Measurements from ENCODE around the gene ADIPOR2. TPM values are rescaled to one million over a fixed set of nuclear protein-coding genes. Genes with fewer than 3 reads are reported as not detected.
"Not testable (repeated sequence)": the region's sequence is repeated elsewhere in the genome, so short reads cannot be mapped to it uniquely, and the experiment has no call there.

Gene ADIPOR2
- polyA plus RNA-seq, 1 experiment: 17.5 TPM

DNA sequence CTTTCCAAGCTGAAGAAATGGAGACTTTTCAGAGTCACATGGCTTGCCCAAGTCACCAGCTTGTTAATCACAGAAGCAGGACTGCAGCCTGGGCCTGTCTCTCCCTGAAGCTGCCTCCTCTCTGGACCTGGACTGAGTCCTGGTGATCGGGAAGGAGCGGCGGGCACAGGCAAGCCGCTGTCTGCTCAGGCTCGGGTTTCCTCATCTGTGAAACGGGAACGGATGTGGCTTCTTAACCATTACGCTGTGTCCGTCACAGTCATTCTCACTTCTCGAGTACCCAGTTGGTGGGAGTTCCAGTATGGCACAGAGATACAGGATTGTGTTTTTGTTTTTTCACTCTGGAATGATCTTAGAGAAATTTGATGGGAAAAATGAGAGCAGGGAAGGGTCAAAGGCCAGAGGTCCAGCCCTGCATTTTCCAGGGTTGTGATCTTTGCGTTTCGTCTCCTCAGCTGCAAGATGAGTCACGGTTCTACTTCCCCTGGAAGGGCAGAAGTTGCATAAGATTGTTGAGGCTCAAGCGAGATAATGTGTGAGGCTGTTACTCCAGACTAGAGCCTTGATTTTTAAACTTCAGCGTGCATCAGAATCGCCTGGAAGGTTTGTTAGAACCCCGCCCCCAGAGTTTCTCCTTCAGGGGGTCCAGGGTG is 121.9 kb downstream of the ADIPOR2 start:
- ChIA-PET POLR2A (no interaction called here), CTCF (interaction anchor here (1.3 to 2.2 kb wide), 2 partner anchors 14 to 16 kb away, joined by 3 to 4 read pairs; no protein-coding TSS in a partner anchor)
- Histone ChIP-seq H3K36me3 (ENCODE audit: control insufficient read depth, insufficient read depth, low read length) (no peaks in the 10 kb centered on the region), H3K4me3 (ENCODE audit: low read depth, low read length) (no peak overlapping the region), H3K27me3 (ENCODE audit: control insufficient read depth, insufficient read depth, low read length) (peaks cover 15% of the 10 kb centered on the region)
- DNase-seq (ENCODE audit: low read depth): no peak
- TF ChIP-seq, protein P1, sequence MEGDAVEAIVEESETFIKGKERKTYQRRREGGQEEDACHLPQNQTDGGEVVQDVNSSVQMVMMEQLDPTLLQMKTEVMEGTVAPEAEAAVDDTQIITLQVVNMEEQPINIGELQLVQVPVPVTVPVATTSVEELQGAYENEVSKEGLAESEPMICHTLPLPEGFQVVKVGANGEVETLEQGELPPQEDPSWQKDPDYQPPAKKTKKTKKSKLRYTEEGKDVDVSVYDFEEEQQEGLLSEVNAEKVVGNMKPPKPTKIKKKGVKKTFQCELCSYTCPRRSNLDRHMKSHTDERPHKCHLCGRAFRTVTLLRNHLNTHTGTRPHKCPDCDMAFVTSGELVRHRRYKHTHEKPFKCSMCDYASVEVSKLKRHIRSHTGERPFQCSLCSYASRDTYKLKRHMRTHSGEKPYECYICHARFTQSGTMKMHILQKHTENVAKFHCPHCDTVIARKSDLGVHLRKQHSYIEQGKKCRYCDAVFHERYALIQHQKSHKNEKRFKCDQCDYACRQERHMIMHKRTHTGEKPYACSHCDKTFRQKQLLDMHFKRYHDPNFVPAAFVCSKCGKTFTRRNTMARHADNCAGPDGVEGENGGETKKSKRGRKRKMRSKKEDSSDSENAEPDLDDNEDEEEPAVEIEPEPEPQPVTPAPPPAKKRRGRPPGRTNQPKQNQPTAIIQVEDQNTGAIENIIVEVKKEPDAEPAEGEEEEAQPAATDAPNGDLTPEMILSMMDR (IDR thresholded peaks at IDR 0.05; ENCODE audit: insufficient read depth, low read depth, low read length): no peak

DNA sequence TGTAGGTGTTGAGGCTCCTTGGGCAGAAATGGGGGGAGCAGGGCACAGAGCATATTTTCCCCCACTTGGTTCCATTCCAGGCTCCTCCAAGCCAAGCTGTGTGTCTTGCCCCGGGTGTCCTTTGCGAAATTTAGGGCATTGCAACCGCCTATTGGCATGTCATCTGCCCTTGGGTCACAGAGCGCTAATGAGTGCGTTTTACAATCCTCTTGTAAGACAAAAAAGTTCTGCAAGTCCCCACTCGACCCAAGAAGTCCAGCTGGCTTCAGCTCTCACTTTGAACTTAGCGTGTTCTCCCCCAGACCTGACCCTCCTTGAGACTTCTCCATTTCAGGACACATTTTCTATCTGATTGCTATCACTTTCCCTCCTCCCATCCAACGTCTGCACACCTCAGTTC is 123.4 kb downstream of the ADIPOR2 start:
- TF ChIP-seq, protein P1 (IDR thresholded peaks at IDR 0.05; ENCODE audit: insufficient read depth, low read depth, low read length): no peak
- ChIA-PET POLR2A (no interaction called here), CTCF (interaction anchor here (1.3 to 1.5 kb wide), 3 partner anchors 9 to 161 kb away, joined by 3 to 5 read pairs (median 3); no protein-coding TSS in a partner anchor)
- H3K4me3 ChIP-seq (ENCODE audit: low read depth, low read length): no peak overlapping the region
- no peak for DNase-seq (ENCODE audit: low read depth)
- no peaks in the 10 kb centered on the region for H3K36me3 ChIP-seq (ENCODE audit: control insufficient read depth, insufficient read depth, low read length)
- peaks cover 18% of the 10 kb centered on the region for H3K27me3 ChIP-seq (ENCODE audit: control insufficient read depth, insufficient read depth, low read length)

DNA sequence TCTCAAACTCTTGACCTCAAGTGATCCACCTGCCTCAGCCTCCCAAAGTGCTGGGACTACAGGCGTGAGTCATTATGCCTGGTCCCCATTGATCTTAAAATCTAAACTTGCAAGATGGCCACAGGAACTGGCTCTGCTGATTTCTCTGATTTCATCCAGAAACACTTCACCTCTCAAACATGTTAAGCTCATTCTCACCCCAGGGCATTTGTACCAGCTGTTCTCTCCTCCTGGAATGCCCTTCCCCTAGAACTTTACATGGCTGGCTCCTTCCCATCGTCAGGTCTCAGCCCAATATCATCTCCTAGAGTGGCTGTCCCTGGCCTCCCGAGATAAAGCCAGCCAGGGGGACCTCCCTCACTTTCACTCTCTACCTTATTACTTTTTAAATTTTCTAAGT is 124.2 kb downstream of the ADIPOR2 start:
- peaks cover 22% of the 10 kb centered on the region for H3K27me3 ChIP-seq (ENCODE audit: control insufficient read depth, insufficient read depth, low read length)
- no peaks in the 10 kb centered on the region for H3K36me3 ChIP-seq (ENCODE audit: control insufficient read depth, insufficient read depth, low read length)
- DNase-seq (ENCODE audit: low read depth): no peak
- H3K4me3 ChIP-seq (ENCODE audit: low read depth, low read length): no peak overlapping the region
- CTCF ChIA-PET: interaction anchor here (1.3 to 1.5 kb wide), 3 partner anchors 8 to 162 kb away, joined by 3 to 5 read pairs (median 3); no protein-coding TSS in a partner anchor
- TF ChIP-seq, protein P1 (IDR thresholded peaks at IDR 0.05; ENCODE audit: insufficient read depth, low read depth, low read length): no peak
- POLR2A ChIA-PET: no interaction called here

DNA sequence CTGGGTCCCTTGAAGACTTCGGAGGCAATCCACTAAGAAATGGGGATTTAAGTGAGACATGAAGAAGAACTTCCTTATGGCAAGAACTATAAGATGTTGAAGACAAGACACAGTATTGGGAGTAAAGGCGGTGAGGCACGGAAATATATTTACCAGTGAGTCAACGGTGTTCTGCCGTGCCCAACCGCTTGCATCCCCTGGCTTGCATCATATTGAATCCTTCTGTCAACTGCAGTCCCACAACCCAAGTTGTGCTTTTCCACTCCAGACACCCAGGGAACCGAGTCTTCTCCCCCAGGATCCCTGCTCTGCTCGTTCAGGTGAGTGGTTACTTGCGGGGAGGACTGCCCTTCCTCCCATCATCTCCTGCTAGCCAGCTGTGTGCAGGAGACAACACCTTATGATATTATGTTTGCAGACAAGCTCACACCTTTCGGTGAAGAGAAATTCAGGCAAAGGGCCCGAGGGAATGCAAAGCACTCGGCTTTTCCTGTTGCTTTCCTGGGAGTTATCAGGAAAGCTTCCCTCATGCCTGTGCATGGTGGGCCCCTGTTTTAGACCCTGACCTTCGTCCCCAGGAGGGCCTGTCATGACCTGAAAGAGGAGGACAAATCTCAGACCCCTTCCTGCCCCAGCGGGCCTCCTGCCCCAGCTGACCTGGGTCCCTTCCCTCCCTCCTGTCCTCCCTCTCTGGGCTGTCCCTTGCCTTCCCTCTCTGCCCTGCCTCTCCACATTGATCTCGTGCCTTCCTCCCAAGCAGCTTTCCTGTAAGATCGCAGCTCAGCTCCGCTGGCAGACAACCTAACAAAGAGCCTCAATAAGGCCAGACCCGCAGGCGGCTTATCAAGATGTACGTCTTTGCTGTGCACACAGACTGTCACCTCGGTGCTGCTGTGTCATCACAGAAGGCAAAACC is 125.2 kb downstream of the ADIPOR2 start:
- CTCF ChIA-PET: no interaction called here
- Histone ChIP-seq H3K27me3 (ENCODE audit: control insufficient read depth, insufficient read depth, low read length) (peaks cover 30% of the 10 kb centered on the region), H3K36me3 (ENCODE audit: control insufficient read depth, insufficient read depth, low read length) (no peaks in the 10 kb centered on the region), H3K4me3 (ENCODE audit: low read depth, low read length) (no peak overlapping the region)
- no peak for DNase-seq (ENCODE audit: low read depth)
- TF ChIP-seq, protein P1 (IDR thresholded peaks at IDR 0.05; ENCODE audit: insufficient read depth, low read depth, low read length): no peak
- POLR2A ChIA-PET: no interaction called here

DNA sequence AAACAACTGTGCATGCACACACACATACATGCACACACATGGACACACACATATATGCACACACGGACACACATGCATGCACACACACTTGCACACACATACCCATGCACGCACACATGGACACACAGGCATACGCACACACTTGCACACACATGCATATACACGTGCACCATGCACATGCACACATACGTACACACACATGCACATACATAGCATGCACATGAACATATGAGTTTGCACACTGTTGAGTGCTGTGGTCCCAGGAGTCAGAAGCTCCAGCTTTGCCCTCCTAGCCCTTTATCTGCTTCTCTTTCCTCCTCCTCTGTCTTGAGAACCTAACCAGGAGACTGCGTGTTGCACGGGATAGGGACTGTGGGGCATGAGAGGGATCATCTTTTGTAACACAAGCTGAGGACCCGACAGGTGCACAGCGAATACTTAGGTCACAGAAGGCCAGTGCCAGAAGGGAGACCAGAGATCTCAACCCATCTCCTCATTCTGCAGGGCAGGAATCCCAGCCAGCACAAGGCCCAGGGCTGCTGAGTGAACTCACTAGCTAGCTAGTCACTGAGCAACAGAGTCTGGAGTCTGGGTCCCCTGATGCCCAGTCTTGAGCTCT is 126.0 kb downstream of the ADIPOR2 start:
- TF ChIP-seq, protein P1 (IDR thresholded peaks at IDR 0.05; ENCODE audit: insufficient read depth, low read depth, low read length): no peak
- ChIA-PET POLR2A (no interaction called here), CTCF (no interaction called here)
- H3K36me3 ChIP-seq (ENCODE audit: control insufficient read depth, insufficient read depth, low read length): no peaks in the 10 kb centered on the region
- no peak overlapping the region for H3K4me3 ChIP-seq (ENCODE audit: low read depth, low read length)
- DNase-seq (ENCODE audit: low read depth): no peak
- H3K27me3 ChIP-seq (ENCODE audit: control insufficient read depth, insufficient read depth, low read length): peaks cover 36% of the 10 kb centered on the region

DNA sequence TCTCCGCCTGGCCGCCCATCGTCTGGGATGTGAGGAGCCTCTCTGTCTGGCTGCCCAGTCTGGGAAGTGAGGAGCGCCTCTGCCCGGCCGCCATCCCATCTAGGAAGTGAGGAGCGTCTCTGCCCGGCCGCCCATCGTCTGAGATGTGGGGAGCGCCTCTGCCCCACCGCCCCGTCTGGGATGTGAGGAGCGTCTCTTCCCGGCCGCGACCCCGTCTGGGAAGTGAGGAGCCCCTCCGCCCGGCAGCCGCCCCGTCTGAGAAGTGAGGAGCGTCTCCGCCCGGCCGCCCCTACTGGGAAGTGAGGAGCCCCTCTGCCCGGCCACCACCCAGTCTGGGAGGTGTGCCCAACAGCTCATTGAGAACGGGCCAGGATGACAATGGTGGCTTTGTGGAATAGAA is 127.1 kb downstream of the ADIPOR2 start:
- DNase-seq (ENCODE audit: low read depth); CTCF ChIA-PET; H3K36me3 ChIP-seq (ENCODE audit: control insufficient read depth, insufficient read depth, low read length); H3K4me3 ChIP-seq (ENCODE audit: low read depth, low read length); POLR2A ChIA-PET: not testable (repeated sequence)
- H3K27me3 ChIP-seq (ENCODE audit: control insufficient read depth, insufficient read depth, low read length): peaks cover 39% of the 10 kb centered on the region
